B cell (primary cell): ENCODE results near the gene FMNL2.

Source experiments
- CTCF ChIP-seq: fragments of 200-600 bp; IDR thresholded peaks from one replicate; pipeline ENCODE4 v1.8.0; 2022; ENCODE audit warnings: antibody characterized with exemption, mild to moderate bottlenecking
- EZH2 ChIP-seq: IDR thresholded peaks from 2 replicates; pipeline ENCODE4 v1.6.1; 2012; ENCODE audit warnings: borderline replicate concordance, low read depth, mild to moderate bottlenecking, moderate library complexity, low read length; ENCODE audit not compliant: insufficient read depth, poor library complexity, severe bottlenecking

- TF ChIP-seq CTCF, result no peak
- no peak for TF ChIP-seq EZH2
These were observed 14.2 kb upstream of the FMNL2 start for GRCh38 chr2:152320814-152321213.
